ENCODE results near the gene SDCCAG8. TPM values are rescaled to one million over a fixed set of nuclear protein-coding genes. Genes with fewer than 3 reads are reported as not detected.

The SDCCAG8 gene
- total RNA-seq, 1 donor from 2014 or later = 41.2 TPM

- Mint-ChIP-seq H3K36me3 (ENCODE audit: low read depth) (peaks cover 38% of the 10 kb centered on the region), H3K4me3 (peak overlapping the region; percentile 71), H3K9me3 (no peaks in the 10 kb centered on the region), H3K27me3 (no peaks in the 10 kb centered on the region), H3K4me1 (peaks cover 31% of the 10 kb centered on the region), H3K27ac (peak overlapping the region; percentile 88)
- intact Hi-C loops (cut with micrococcal nuclease) = loop anchor here (1.0 kb wide), 2 partner anchors 26 to 58 kb away; partner anchors contain the start of gene CEP170
- peak; percentile 72 for ATAC-seq (ENCODE audit: low read depth)
- ChIA-PET CTCF (interaction anchor here (0.6 to 1.0 kb wide), 2 partner anchors 25 to 30 kb away, joined by 3 to 4 read pairs; no protein-coding TSS in a partner anchor), POLR2A (interaction anchor here (0.6 to 3.2 kb wide), 7 partner anchors 17 to 1814 kb away, joined by 3 to 45 read pairs (median 4); partner anchors contain the start of genes CEP170 and SDCCAG8)
- no peak for TF ChIP-seq CTCF (IDR thresholded peaks at IDR 0.05)
- DNase-seq = no peak
Observed at GRCh38 chr1:243312952-243313634, 57.3 kb downstream of the SDCCAG8 start.

DNA sequence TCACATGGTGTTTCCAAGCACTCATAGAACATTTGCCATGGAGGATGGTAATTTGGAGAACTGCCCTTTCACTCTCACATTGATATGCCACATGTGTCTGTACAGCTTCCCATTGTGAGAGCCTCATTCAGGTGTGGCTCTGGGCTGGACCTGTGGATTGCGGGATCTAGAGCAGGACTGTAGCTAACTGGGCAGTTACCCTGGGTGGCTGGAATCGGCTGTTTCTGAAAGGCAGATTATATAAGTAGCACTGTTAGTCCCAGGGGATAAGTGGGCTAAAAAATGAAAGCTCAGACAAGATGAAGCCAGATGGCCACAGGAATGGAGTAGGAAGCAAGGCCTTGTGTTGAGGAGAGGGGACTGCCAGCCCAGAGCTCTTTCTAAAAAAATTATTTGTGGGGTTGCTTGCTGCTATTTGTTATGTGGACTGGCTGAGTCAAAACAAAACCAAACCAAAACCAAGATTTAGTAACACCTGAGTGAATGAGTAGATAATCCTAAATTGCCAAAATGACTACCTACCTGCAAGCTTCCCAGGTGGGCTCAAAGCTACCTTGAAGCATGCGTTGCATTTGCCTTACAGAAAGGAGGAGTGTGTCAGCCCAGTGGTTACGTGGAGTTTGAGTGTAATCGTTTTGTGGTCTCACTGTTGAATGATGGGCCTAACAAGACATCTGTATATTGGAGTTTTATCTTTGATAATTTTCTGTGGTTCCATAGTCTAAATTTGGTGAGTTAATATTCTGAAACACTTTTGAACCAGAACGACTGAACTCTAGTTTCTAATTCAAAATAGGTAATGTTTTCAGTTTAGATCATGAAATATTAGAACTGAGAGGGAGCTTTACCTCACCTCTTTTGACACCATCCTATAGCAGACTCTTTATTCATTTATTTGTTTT lies 58.0 kb downstream of the SDCCAG8 start:
- TF ChIP-seq CTCF (IDR thresholded peaks at IDR 0.05) = no peak
- H3K27ac Mint-ChIP-seq = peak overlapping the region; percentile 88
- DNase-seq (peak; percentile 20), ATAC-seq (ENCODE audit: low read depth) (peak; percentile 66)
- peaks cover 31% of the 10 kb centered on the region for H3K4me1 Mint-ChIP-seq
- peak overlapping the region; percentile 71 for H3K4me3 Mint-ChIP-seq
- H3K9me3 Mint-ChIP-seq = no peaks in the 10 kb centered on the region
- ChIA-PET POLR2A (interaction anchor here (0.6 to 3.2 kb wide), 7 partner anchors 17 to 1815 kb away, joined by 3 to 45 read pairs (median 4); partner anchors contain the start of genes CEP170 and SDCCAG8), CTCF (interaction anchor here (0.6 to 1.0 kb wide), 2 partner anchors 26 to 30 kb away, joined by 3 to 4 read pairs; no protein-coding TSS in a partner anchor)
- H3K36me3 Mint-ChIP-seq (ENCODE audit: low read depth) = peaks cover 34% of the 10 kb centered on the region
- intact Hi-C loops (cut with micrococcal nuclease) = loop anchor here (1.0 kb wide), 2 partner anchors 27 to 59 kb away; partner anchors contain the start of gene CEP170
- H3K27me3 Mint-ChIP-seq = no peaks in the 10 kb centered on the region

DNA sequence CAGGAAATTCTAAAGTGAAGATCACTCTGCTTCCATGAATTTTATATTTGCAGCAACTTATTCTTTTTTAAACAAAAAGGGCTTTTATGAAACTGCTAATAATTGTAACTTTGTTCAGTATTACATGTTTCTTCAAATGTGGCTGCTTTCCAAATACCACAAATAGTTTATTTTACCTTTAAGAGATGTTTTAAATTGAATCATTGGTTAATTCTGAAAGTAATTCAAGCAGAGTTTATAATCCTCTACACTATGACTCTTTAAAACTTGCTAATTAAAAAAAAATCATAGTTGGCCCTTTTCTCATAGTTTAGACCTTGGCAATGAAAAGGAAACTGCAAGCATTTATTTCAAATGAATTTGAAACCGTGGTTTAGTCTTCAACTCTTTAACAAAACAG lies 59.6 kb downstream of the SDCCAG8 start:
- no peaks in the 10 kb centered on the region for H3K9me3 Mint-ChIP-seq
- ChIA-PET CTCF (no interaction called here), POLR2A (interaction anchor here (3.2 kb wide), 1 partner anchor 60 kb away, joined by 45 read pairs; the partner anchor contains the start of genes CEP170 and SDCCAG8)
- DNase-seq (no peak), ATAC-seq (ENCODE audit: low read depth) (no peak)
- no peak overlapping the region for H3K4me3 Mint-ChIP-seq
- intact Hi-C loops (cut with micrococcal nuclease) = no loop called here
- H3K27me3 Mint-ChIP-seq = no peaks in the 10 kb centered on the region
- peaks cover 32% of the 10 kb centered on the region for H3K36me3 Mint-ChIP-seq (ENCODE audit: low read depth)
- peaks cover 31% of the 10 kb centered on the region for H3K4me1 Mint-ChIP-seq
- H3K27ac Mint-ChIP-seq = no peak overlapping the region
- TF ChIP-seq CTCF (IDR thresholded peaks at IDR 0.05) = no peak

GRCh38 chr1:243315893-243316292 lies 60.1 kb downstream of the SDCCAG8 start:
- Mint-ChIP-seq H3K36me3 (ENCODE audit: low read depth) (peaks cover 30% of the 10 kb centered on the region), H3K4me3 (no peak overlapping the region), H3K9me3 (no peaks in the 10 kb centered on the region), H3K4me1 (peaks cover 31% of the 10 kb centered on the region), H3K27me3 (no peaks in the 10 kb centered on the region), H3K27ac (no peak overlapping the region)
- TF ChIP-seq CTCF (IDR thresholded peaks at IDR 0.05) = no peak
- intact Hi-C loops (cut with micrococcal nuclease) = no loop called here
- ChIA-PET POLR2A (no interaction called here), CTCF (no interaction called here)
- ATAC-seq (ENCODE audit: low read depth) (no peak), DNase-seq (no peak)

Data from activated B cell treated with CpG ODN at 0.5 μM for 24 hours (primary cell).